ELR (cell line): ENCODE measurements around the gene GBA3.

Experiments used
- DNase-seq: peaks from one replicate; pipeline ENCODE4 v3.0.0-alpha.2; 2015; ENCODE audit warnings: low read depth

GBA3 gene

GRCh38 chr4:22780797-22781196, 88.1 kb downstream of the GBA3 start:
- no peak for DNase-seq

- DNase-seq = no peak
Observed at GRCh38 chr4:22787753-22788375, 95.1 kb downstream of the GBA3 start.

DNA sequence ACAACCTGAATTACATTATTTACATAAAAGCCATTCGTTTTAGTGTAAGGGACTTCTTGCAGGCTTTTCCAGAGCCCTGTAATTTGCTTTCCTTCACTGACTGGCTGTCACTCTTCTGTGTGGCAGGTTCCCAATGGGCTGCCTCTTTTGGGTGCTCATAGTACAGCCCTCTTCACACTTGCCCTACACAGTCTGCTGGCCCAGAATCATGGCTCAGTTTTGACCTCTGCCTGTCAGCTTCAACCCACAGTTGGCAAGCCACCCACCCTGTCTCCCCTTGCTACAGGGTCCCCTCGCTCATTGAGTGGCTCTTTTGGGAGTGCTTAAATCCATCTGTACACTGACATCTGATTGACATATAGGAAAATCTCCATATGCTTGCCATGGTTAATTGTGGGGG, 97.9 kb downstream of the GBA3 start:
- DNase-seq = no peak

DNA sequence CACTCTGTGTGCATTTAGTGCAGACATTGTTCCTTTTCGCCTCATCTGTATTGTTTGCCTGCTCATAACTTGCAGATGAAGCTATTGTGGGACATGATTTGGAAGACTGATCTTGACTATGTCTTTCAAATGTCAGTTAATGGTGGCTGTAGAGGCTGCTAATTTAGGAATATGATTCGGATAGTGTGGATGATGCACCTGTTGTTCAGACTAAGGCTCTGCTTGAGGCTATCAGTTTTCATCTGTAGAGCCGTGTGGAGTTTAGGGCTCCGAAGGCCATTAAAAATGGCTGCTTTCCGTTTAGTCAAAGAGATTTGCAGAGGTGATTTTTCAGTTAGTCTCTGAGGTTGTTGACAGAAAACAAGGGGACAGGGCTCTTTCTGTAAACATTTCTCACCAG, 102.0 kb downstream of the GBA3 start:
- DNase-seq = no peak

DNA sequence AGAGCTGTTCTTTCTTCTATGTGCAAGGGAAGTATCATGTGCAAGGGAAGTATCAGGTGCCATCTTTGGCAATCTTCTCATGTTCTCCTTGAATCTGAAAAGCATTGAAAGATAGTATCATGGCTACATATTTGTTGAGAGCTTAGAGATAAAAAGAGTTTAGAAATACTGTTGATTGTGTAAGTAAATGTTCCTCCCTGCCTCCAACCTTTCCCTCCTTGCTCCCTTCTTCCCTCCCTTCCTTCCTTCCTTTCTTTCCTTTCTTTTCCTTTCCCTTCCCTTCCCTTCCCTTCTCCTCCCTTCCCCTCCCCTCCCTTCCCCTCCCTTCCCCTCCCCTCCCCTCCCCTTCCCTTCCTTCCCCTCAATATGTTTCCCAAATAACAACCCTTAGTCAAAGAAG, 108.7 kb downstream of the GBA3 start:
- no peak for DNase-seq

DNA sequence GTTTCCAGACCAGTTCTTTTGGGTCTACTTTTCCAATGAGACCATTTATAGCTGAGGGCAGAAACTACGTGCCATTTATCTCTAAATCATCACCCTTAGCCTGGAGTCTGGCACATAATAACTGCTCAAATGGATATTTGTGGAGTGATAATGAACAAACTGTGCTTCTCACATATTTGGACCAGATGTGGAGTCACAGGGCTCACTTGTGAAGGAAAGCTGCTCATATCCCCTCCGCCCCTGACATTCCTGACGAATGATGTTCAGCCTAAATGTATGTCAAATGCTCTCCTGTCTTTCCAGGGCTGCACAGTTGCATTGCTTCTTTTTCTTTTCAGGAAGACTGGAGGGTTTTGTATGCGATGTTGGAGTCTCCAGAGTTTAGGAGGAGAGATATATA, 110.1 kb downstream of the GBA3 start:
- DNase-seq = no peak

DNA sequence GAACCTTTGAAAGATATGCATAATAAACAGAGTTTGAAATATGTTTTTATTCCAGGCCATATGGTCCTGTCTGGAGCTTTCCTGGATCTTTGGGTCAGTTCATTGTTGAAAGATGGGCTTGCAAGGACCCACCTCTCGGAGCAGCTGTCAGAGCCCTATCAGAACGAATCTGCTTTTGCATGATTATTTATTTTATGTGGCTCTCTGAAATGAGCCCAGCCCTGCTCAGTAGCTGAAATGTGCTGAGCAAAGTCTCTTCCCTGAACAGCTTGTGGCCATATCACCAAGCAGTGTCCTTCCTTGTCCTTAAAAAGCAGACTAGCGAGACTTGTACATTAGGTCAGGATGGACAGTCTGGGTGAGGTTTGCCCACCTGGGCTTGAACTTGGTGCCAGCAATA, 110.8 kb downstream of the GBA3 start:
- no peak for DNase-seq

DNA sequence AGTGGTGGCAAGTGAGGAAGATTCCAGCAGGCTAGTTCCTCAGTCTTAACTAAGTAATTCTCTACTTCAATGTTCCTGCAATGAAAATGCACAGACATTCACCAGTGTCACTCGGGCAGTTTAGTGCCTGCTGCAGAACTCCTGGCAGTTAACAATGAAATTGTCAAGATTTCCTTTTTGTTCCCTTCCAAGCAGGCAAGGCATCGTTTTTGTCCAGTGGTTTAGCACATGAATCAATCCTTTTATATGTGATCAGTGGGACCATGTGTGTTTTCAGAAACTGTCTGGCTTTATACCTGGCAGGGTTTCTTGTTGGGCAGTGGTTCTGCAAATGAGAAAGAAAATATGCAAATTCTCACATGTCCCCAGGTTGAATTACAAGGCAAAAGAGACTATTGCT, 122.2 kb downstream of the GBA3 start:
- no peak for DNase-seq

- DNase-seq = no peak
Observed at GRCh38 chr4:22824091-22824490, 131.4 kb downstream of the GBA3 start.

DNA sequence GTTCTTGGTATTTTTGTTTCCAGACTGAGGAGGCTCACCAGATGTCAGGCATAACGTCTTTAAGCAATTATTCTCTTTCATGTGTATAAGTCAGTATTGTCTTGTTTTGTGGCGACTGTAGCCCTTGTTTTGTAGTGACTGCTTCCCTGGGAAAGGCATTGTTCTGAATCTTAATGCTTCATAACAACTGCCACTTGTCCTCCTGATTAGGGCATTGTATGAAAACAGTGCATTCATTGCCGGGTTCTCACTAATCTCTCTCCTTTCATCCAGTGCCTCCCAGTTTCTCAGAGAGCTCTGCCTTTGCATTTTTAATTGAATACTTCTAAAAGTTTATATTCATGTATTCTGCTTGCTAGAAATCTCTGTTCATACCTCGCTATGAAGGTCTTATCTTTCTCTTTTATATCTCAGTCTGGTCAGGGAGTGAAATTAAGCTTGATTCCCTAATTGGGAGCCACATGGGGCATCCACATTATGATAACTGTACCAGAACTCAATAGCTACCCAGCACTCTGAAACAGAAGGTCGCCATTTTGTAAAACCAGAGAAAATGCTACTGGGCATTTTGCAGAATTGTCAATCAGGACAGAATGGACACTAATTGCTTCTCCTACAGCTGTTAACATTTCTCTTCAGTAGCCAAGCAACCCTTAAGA, 149.8 kb downstream of the GBA3 start:
- no peak for DNase-seq

- DNase-seq = no peak
Observed at GRCh38 chr4:22848332-22848731, 155.6 kb downstream of the GBA3 start.

GRCh38 chr4:22850055-22850454, 157.3 kb downstream of the GBA3 start:
- DNase-seq = no peak

DNA sequence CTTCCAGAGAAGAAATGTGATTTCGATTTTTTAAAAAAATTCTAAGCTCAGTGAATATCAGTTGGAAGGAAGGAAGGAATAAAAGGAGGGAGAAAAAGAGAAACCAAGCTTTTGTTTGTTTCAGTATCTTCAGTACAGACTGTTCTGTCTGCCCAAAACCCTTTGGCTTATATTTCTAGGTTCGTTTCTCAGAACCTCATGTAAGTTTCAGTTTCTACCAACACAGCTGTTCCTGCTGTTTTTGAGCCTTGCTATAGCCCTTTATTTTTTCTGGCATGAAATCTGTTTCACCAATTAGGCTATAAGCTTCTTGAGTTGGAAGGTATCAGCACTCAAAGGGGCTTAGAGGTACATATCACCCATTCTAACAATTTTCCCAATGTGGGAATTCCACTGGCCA, 157.9 kb downstream of the GBA3 start:
- DNase-seq = no peak

GRCh38 chr4:22857411-22857810, 164.7 kb downstream of the GBA3 start:
- no peak for DNase-seq

- DNase-seq = no peak
Observed at GRCh38 chr4:22859318-22859717, 166.6 kb downstream of the GBA3 start.
